HL-60/S4 (cell line): Measurements from ENCODE around the gene OTOG.

Experiments
- in situ Hi-C: fragments of 300-500 bp; cut with MboI; formaldehyde crosslinking; loops from 2 replicates; pipeline ENCODE4 v1.14.3; 2022; ENCODE audit warnings: low sequenced_read_pairs

Gene OTOG

GRCh38 chr11:17683377-17684161 is 136.5 kb downstream of the OTOG start:
- in situ Hi-C loops: no loop called here

DNA sequence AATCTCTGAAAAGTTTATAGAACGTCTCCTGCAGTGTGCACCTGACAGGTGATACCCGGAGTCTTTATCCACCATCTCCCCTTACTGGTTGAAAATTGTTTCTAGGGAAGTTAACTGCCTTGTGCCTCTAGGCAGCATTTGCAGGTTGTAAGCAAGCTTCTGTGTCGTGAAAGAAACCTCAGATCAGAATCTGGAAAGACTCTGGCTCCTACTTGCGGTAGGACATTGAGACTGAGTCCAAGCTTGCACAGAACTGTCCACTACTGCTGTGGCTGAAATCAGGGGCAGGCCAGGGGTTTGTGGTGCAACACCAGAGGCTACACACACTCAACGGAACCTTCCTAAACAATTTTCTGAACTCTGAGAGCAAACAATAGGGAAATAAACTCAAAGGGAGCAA is 137.5 kb downstream of the OTOG start:
- in situ Hi-C loops: no loop called here

DNA sequence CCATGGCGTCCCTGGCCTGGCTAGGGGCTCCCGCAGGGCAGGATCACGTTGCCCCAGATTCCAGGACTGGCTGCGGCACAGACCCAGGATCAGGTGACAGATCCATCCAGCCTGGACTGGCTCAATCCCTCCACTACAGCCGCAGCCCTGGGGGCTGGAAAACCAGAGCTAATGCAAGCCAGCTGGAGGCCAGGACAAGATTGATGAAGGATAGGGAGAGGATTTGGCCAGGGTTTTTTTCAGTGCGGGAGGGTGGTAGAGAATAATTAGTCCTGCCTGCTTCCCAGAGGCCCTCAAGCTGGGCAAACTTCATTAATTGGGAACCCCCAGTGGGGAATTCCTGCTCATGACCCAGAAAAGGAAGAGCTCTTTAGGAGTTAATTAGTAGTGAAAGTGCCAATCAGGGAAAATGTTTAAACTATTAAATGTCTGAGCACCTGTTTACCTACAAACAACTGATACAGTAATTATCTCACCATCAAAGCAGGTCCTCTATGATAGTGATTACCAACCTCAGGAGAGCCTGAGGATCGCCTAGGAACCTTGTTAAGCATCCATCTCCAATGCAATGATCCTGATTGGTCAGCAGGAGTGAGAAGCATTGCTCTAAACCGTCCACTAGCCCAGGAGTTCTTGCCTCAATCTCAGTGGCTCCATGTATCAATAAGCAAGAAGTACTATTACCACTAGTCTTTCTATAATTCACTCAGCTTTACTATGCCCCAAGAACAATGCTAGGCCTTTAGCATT is 139.3 kb downstream of the OTOG start:
- in situ Hi-C loops: no loop called here

- in situ Hi-C loops: no loop called here
Observed at GRCh38 chr11:17687946-17688670, 141.0 kb downstream of the OTOG start.

- in situ Hi-C loops: no loop called here
Observed at GRCh38 chr11:17691550-17691949, 144.5 kb downstream of the OTOG start.

DNA sequence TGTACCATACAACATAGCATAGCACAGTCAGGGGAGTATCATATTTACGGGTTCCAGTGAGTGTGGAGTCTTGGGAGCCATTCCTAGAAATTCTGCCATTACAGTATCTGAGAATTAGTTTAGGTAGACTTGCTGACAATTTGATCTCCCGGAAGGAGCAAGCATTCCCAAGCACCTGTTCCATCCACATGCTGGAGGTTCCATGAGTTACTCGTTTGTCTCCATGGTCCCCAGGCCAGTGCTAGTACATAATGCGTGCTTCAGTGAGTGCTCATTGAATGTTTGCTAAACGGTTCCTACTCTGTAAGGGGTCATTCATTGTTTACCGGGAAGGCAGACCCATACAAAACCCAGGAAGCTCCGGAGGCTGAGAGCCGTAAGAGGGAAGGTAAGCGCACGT is 144.9 kb downstream of the OTOG start:
- in situ Hi-C loops: no loop called here

- in situ Hi-C loops: no loop called here
Observed at GRCh38 chr11:17692931-17693330, 145.9 kb downstream of the OTOG start.

- in situ Hi-C loops: no loop called here
Observed at GRCh38 chr11:17693531-17693930, 146.5 kb downstream of the OTOG start.

DNA sequence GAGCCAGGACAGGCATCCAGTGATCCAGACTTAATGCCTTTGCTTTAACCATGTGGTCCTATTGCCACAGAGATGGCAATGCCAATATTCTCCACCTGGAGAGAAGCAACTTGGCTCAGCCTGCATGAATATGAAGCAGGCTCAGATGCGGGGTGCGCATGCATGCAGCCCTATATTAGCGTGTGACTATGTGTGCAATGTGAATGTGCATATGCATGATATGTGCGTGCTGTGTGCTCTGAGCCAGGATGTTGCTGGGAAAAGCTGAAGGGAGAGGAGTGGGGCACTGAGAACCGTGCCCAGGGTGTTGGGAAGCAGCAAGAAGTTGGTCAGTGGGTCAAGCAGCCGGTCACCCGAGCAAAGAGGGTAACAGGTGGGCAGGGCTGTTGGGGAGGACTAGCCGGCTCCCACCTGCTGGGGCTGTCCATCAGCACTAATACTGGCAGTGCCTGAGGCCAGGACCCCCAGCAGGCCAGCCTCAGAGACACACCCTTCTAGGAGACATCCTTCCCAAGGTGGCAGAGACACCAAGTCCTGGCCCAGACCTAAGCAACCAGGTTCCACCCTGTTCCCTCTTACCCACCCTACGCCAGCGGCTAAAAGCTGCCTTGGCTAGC is 147.5 kb downstream of the OTOG start:
- in situ Hi-C loops: no loop called here

GRCh38 chr11:17695454-17696441 is 148.7 kb downstream of the OTOG start:
- in situ Hi-C loops: no loop called here

GRCh38 chr11:17696741-17697140 is 149.7 kb downstream of the OTOG start:
- in situ Hi-C loops: no loop called here
